Measurements from ENCODE around the gene CNTFR.

The CNTFR gene

DNA sequence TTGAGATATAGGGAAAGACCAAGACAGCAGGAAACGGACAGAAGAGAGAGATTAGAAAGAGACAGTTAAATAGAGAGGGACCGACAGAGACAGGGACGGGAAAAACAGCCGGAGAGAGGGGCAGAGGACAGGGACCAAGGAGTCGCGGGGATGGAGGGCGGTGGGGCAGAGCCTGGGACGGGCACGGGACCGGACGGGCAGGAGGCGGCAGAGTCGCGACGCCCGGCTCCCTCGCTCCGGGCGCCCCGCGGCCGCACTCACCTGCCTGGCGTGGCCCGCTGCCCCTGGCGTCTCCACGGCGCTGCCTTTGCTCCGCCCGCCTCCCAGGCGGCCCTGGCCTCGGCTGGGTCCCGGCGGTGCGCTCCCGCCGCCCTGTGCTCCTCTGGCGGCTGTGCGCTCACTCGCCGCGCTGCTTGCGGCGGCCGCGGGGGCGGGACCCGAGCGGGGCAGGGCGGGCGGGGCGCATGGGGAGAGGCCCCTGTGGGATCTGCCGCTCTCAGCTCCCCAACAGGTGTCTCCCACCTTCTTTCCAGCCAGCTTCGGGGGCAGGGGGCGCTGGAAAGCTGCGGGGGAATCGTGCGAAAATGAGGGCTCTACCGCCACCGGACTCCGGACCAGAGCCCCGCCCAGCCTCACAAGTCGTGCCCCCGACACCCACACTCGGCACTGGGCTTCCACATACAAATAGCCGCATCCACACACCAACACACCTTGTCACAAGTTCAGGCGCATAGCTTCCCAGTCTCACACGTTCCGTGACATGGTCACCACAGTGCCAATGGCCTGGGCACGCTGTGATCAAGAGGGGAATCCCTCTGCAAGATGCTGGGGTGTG is 39.3 kb upstream of the CNTFR start, which contains the start of gene ARID3C:
TSS of gene ARID3C (minus strand) at position 411 of the 835 bp plus-strand sequence. CDS start 1,052 bp downstream, outside the sequence.
- no peak for TF ChIP-seq JUND (IDR thresholded peaks at IDR 0.05; ENCODE audit: low read depth)
- peak; percentile 57 to 58 for DNase-seq (ENCODE audit: low read depth in 1 of 2, low spot score in 1 of 2)
- in situ Hi-C loops (cut with HindIII; ENCODE audit: low pct_unique_long_range_greater_than_20kb, low sequenced_read_pairs): no loop called here

DNA sequence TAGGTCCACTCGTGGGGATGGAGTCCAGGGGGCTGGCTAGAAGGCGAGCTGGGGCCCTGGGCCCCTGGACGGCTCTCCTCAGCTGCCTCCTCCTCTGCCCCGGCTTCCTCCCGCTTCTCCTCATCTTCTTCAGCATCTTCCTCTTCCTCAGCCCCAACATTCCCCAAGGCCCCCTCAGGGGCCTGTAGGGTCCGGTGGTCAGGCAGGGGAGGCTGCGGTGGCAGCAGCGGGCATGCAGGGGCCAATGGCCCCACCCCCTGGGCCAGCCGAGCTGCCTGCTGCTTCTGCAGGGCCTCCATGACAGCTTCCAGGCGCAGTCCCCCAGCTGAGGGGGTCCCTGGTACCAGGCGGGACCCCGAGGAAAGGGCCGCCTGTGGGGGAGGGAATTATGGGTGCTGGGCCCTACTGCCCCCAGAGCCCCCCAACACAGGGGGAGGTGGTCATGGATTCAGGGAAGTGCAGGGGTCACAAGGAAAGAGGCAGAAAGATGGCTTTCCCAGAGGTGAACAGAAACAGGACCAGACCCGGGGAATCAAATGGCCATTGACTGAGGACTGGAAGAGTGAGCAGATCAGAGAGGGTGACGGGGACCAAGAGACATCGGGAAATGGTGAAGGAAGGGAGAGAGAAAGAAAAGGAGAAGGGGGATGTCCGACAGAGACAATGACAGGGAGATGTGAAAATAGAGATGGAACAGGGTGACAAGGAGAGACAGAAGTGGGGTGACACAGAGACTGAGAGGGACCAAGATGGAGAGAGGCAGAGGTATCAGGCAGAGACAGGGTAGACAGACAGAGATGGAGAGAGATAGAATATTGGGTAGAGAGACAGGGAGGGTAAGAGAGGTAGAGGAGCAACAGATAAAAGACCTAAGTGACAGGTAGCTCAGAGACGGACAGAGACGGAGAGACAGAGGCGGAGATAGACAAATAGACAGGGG is 38.5 kb upstream of the CNTFR start:
- DNase-seq (ENCODE audit: low read depth in 1 of 2, low spot score in 1 of 2): no peak
- in situ Hi-C loops (cut with HindIII; ENCODE audit: low pct_unique_long_range_greater_than_20kb, low sequenced_read_pairs): no loop called here
- TF ChIP-seq JUND (IDR thresholded peaks at IDR 0.05; ENCODE audit: low read depth): no peak

DNA sequence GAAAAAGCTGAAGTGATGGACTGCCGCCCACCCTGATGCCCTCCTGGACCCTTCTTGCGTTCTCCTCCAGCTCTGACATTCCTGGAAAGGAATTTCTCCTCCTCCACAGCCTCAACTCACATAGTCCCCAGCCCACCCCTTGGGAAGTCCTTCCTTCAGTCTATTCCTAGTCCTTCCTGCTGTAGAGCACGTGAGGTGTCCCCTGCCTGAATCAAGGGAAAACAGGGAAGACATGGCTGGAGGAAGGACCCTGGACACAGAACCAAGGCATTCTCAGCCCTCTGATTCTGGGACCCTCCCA is 35.6 kb upstream of the CNTFR start:
- TF ChIP-seq JUND (IDR thresholded peaks at IDR 0.05; ENCODE audit: low read depth): no peak
- DNase-seq (ENCODE audit: low read depth in 1 of 2, low spot score in 1 of 2): no peak
- in situ Hi-C loops (cut with HindIII; ENCODE audit: low pct_unique_long_range_greater_than_20kb, low sequenced_read_pairs): no loop called here

DNA sequence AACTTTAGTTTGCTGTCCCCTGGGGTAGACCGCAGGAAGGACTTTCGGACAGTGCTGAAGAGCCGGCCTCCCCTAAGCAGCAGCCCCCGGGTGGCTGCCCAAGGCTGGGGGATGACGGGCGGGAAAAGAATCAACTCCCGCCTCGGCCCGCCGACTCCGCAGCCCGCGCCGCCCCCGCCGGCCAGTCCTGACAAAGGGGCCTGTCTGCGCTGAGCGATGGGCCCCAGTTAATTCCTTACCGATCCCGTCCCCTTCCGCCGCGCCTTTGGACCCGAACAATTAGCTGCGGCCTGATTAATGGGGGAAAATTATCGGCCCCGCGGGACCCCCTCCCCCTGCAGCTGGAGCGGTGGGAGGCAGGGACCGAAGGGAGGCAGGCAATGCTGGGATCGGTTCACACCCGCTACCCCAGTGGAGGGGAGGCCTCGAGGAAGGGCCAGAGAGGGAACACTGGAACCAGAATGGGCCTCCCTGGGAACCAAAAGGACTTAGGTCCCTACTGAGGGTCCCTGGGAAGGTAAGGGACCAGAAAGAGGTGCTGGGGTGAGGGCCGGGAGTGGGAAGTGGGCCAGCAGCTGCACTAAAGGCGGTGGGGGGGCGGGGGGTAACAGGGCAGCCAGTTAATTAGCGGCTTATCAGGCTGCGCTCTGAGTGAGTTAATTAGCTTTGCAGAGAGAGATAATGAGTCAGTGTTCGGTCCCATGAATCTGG is 35.1 kb upstream of the CNTFR start:
- DNase-seq (ENCODE audit: low read depth in 1 of 2, low spot score in 1 of 2): no peak
- no peak for TF ChIP-seq JUND (IDR thresholded peaks at IDR 0.05; ENCODE audit: low read depth)
- in situ Hi-C loops (cut with HindIII; ENCODE audit: low pct_unique_long_range_greater_than_20kb, low sequenced_read_pairs): no loop called here

DNA sequence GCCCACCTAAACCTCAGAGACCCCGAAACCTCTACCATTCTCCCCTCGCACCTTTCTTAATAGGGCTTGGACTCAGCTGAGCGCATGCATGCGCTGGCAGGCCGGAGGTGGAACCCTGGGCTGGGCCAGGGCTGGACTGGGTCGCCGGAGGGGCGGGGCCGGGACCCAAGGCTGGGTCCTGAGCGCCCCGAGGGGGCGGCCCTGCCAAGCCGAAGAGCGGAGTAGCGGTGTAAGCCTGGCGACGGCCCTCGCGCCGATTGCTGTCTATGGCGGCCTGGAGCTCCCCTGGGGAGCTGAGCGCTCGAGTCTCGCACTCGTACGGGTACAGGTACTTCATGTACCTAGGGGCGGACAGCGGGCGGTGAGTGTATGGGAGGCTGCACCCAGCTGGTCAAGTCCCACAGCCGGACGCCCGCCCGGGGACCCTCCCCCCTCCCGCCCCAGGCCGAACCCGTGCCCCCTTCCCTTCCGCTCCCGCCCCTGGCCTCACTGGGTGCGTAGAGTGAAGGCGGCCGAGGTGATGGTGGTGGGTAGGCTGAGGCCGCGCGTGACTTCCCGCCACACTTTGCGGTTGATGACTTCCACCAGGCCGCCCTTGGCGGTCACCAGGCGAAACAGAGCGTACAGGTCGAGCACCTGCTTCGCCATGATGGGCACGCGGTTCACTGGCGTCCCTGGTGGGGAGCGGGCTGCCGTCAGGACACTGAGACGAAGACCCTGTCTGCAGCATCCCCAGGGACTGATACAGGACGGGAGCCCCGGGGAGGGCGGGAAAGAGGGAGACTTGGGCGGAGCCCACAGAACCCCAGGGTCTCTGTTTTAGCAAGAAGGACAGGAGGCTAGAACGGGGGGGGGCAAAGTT is 34.1 kb upstream of the CNTFR start:
- no peak for TF ChIP-seq JUND (IDR thresholded peaks at IDR 0.05; ENCODE audit: low read depth)
- no peak for DNase-seq (ENCODE audit: low read depth in 1 of 2, low spot score in 1 of 2)

DNA sequence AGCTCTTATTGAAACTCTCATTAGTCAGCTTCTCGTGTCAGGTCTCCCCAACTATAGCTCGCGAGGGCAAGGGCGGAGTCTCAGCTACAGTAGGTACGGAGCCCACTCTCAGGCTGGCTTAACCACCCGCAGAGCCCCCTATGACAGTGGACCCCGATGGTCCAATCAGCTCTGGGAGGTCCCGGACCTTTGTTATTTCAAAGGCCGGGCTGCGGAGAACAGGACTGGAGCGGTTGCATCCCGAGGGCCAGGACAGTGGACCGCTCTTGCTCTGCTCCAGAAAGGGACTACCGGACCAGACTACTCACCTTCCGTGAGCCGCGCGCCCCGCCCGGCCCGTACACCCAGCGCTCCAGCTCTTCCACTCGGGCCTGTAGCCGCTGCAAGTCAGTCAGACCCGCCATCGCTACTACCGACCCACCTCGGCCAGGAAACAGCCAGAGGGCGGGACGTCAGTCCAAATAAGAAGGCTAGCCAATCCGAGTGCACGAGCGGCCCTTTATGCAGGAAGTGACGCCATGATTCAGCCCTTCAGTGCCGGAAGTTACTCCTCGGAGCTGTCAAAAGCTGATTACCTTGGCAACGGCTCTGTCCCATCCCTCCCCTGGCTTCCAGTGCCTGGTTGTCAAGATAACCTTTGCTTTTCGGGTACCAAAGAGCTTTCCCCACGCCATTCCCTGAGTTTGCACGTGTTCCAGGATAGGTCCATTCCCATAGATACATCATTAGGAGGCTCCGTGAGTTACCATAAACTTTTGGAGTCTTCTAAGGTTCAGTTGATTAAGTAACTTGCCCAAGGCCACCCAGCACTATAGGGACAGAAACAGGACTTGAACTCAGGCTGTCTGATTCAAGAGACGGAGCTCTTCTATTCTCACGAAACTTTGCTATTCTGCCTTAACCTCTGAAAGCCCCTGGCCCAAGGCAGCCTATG is 30.8 kb upstream of the CNTFR start, which contains the start of gene DCTN3:
TSS of gene DCTN3 (minus strand) at position 435 of the 934 bp plus-strand sequence. CDS start at position 404, 31 bp downstream.
- no peak for TF ChIP-seq JUND (IDR thresholded peaks at IDR 0.05; ENCODE audit: low read depth)
- peak; percentile 82 to 92 for DNase-seq (ENCODE audit: low read depth in 1 of 2, low spot score in 1 of 2)
- in situ Hi-C loops (cut with HindIII; ENCODE audit: low pct_unique_long_range_greater_than_20kb, low sequenced_read_pairs): no loop called here

More for the DNA sequence above, 34.1 kb upstream of the CNTFR start:
- in situ Hi-C loops (cut with HindIII; ENCODE audit: low pct_unique_long_range_greater_than_20kb, low sequenced_read_pairs): no loop called here

DNA sequence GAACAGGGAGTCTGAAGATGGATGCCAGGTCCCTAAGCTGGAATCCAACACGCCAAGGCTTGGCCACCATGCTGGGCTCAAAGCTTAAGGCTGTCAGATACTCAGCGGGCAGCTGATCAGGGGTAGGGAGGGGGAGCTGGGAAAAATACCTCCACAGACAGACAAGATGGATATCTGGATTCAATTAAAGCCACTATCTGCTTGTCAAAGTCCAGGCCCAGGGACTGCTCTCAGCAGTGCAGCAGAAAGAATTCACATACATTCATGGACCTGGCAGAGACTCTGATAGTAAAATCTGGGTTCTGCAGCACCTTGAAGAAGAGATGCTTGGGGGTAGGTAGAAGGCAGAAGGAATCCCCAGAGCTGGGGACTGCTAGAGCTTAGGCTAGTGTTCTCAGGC is 25.6 kb upstream of the CNTFR start:
- DNase-seq (ENCODE audit: low read depth in 1 of 2, low spot score in 1 of 2): no peak
- TF ChIP-seq JUND (IDR thresholded peaks at IDR 0.05; ENCODE audit: low read depth): no peak
- in situ Hi-C loops (cut with HindIII; ENCODE audit: low pct_unique_long_range_greater_than_20kb, low sequenced_read_pairs): no loop called here

DNA sequence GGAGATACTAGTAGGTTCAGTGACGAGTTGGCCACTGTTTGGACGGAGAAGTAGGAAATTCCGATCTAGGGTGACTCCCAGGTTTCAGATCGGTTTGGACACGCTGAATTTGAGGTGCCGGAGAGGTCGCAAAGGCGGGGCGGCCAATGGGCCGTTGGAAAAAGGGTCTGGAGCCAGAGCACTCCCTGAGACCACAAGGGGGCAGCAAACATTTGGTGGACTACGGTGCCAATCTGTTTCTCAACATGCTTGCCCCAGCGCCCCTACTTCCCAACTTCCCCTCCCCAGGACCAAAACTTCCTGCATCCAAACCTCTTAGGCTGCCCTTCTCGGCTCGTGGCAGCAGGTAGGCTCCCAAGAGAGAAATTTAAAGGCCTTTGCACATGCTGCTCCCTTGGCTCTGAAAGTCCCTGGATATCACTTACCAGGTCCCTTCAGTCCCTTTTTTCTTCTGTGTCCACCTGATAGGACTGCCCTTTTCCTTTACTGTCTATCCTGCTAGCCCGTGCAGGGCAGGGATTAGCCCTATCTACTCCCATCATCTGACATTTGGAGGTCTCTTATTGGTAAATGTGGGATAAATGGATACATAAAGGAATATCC is 23.4 kb upstream of the CNTFR start:
- in situ Hi-C loops (cut with HindIII; ENCODE audit: low pct_unique_long_range_greater_than_20kb, low sequenced_read_pairs): no loop called here
- no peak for TF ChIP-seq JUND (IDR thresholded peaks at IDR 0.05; ENCODE audit: low read depth)
- peak; percentile 47 to 83 for DNase-seq (ENCODE audit: low read depth in 1 of 2, low spot score in 1 of 2)

DNA sequence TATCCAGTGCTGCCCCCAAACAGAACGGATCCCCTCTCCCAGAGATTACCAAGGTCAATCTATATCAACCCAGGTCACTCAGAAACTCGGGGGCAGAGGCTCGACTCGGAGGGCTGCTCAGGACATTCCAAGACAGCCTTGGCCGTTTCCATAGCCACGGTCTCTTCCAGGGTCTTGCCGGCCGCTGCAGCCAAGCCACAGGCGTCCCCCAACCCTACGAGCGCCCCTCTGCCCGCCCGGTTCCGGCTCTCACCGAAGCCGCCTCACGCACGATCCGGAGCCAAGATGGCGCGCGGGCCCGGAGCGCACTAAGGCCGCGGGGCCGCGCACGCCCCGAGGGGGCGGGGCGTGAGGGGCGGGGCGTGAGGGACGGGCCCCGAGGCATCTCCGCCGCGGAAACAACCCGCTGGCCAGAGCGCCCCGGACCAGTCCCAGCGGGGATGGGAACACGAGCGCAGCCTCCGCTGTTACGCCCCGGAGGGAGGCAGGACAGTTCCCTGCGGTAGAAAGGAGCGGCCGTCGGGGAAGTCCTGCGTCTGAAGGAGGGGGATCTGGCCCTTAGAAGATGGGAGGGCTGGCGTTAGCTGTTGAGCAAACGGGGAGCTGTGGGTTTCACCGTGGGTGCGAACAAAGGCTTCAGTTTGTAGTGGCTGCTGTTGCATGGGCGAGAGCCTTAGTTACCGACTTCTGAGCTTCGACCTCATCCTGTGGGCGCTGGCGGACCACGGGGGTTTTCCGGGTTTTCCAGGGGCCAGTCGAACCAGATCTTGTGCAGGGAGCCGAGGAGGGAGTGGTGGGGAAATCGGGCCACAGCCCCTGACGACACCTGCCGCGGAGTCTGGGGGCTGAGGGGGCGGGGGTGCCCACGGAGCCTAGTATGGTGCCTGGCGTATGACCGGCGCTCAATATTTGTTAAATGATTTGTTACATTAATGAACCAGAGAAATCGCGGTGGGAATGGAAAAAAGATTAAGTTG is 22.6 kb upstream of the CNTFR start, which contains the start of gene RPP25L:
TSS of gene RPP25L (minus strand) at position 287 of the 977 bp plus-strand sequence. CDS start 801 bp downstream, outside the sequence.
- no peak; the same call in 1 of the 2 replicates for TF ChIP-seq JUND (IDR thresholded peaks at IDR 0.05; ENCODE audit: low read depth)
- in situ Hi-C loops (cut with HindIII; ENCODE audit: low pct_unique_long_range_greater_than_20kb, low sequenced_read_pairs): no loop called here
- DNase-seq (ENCODE audit: low read depth in 1 of 2, low spot score in 1 of 2): peak; percentile 67 to 84

Data from T47D (cell line).